Measurements from ENCODE around the gene SPOUT1. TPM values are rescaled to one million over a fixed set of nuclear protein-coding genes. Genes with fewer than 3 reads are reported as not detected.
A peak's percentile ranks its signal among the peaks of the same experiment; 100 is the strongest.
"Not testable (repeated sequence)": the region's sequence is repeated elsewhere in the genome, so short reads cannot be mapped to it uniquely, and the experiment has no call there.

The SPOUT1 gene
- total and polyA plus RNA-seq, 8 donors, result 14.8 to 32.8 (median 23.3) TPM

GRCh38 chr9:128845186-128845931 lies 15.8 kb upstream of the SPOUT1 start:
- intact Hi-C loops (cut with DNase I), result no loop called here
- FAIRE-seq, result no peak
- H3K27me3 ChIP-seq, result no peaks in the 10 kb centered on the region
- no peaks in the 10 kb centered on the region for H3K9me3 ChIP-seq
- H3K4me1 ChIP-seq, result peaks cover 0 to 10% (median 6%) of the 10 kb centered on the region in 3 donors
- DNase-seq, result no peak
- WGBS, 2 donors, result 60 to 69% methylated on average over 13 of the region's 13 CpGs
- TF ChIP-seq, protein P1, sequence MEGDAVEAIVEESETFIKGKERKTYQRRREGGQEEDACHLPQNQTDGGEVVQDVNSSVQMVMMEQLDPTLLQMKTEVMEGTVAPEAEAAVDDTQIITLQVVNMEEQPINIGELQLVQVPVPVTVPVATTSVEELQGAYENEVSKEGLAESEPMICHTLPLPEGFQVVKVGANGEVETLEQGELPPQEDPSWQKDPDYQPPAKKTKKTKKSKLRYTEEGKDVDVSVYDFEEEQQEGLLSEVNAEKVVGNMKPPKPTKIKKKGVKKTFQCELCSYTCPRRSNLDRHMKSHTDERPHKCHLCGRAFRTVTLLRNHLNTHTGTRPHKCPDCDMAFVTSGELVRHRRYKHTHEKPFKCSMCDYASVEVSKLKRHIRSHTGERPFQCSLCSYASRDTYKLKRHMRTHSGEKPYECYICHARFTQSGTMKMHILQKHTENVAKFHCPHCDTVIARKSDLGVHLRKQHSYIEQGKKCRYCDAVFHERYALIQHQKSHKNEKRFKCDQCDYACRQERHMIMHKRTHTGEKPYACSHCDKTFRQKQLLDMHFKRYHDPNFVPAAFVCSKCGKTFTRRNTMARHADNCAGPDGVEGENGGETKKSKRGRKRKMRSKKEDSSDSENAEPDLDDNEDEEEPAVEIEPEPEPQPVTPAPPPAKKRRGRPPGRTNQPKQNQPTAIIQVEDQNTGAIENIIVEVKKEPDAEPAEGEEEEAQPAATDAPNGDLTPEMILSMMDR (IDR thresholded peaks at IDR 0.05), result no peak
- peak; percentile 54 to 83 (median 58) for ATAC-seq
- no peak overlapping the region for H3K27ac ChIP-seq
- H3K4me3 ChIP-seq, result no peak overlapping the region
- H3K36me3 ChIP-seq, result no peaks in the 10 kb centered on the region

DNA sequence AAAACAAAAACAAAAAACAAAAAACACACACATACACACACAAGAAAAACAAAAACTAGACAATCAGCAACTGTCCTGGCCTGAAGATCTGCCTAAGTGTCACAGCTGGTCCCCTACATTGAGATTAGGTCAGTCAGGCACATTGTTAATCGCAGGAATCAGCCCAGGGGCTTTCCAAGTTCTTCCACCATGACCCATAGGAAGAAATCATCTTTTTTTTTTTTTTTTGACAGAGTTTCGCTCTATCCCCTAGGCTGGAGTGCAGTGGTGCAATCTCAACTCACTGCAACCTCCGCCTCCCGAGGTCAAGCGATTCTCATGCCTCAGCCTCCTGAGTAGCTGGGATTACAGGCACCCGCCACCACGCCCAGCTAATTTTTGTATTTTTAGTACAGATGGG lies 13.6 kb upstream of the SPOUT1 start:
- H3K4me3 ChIP-seq; intact Hi-C loops (cut with DNase I); ATAC-seq; DNase-seq; H3K27ac ChIP-seq; H3K27me3 ChIP-seq; H3K4me1 ChIP-seq; H3K36me3 ChIP-seq; FAIRE-seq; H3K9me3 ChIP-seq: not testable (repeated sequence)
- 95% methylated on average over 7 of the region's 7 CpGs for WGBS, 2 donors

DNA sequence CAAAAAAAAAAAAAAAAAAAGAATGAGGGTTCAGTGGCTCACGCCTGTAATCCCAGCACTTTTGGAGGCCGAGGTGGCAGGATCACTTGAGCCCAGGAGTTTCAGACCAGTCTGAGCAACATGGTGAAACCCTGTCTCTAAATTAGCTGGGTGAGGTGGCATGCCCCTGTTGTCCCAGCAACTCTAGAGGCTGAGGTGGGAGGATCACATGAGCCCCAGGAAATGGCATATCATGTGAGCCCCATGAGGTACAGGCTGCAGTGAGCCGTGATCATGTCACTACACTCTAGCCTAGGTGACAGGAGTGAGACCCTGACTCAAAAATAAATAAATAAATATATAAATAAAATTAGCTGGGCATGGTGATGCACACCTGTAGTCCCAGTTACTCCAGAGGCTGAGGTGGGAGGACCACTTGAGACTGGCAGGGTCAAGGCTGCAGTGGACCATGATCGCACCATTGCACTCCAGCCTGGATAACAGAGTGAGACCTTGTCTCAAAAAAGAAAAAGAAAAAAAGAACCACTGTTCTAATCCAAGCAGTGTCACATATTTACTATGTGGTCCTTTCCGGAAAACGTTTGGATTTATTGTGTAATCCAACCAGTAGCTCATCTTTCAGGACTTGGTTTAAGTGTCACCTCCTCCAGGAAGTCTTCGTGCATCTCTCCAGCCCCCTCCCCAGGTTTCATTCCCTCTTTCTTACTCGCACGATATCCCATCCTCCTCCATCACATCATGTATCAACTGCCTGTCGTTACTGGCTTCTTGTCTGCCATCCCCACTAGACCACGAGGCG lies 12.3 kb upstream of the SPOUT1 start:
- H3K27ac ChIP-seq, result no peak overlapping the region
- intact Hi-C loops (cut with DNase I), result no loop called here
- DNase-seq (no peak), ATAC-seq (no peak), FAIRE-seq (no peak)
- no peaks in the 10 kb centered on the region for H3K27me3 ChIP-seq
- 86 to 89% methylated on average over 12 of the region's 12 CpGs for WGBS, 2 donors
- TF ChIP-seq, protein P1 (IDR thresholded peaks at IDR 0.05), result no peak
- H3K4me1 ChIP-seq, result peaks cover 0 to 10% (median 6%) of the 10 kb centered on the region in 3 donors
- H3K36me3 ChIP-seq, result no peaks in the 10 kb centered on the region
- no peaks in the 10 kb centered on the region for H3K9me3 ChIP-seq
- no peak overlapping the region for H3K4me3 ChIP-seq

GRCh38 chr9:128840524-128840923 lies 10.9 kb upstream of the SPOUT1 start:
- intact Hi-C loops (cut with DNase I), result no loop called here
- FAIRE-seq (no peak), DNase-seq (no peak), ATAC-seq (no peak)
- 88 to 100% methylated on average over 1 of the region's 1 CpG for WGBS, 2 donors
- TF ChIP-seq, protein P1 (IDR thresholded peaks at IDR 0.05), result no peak
- H3K4me1 ChIP-seq, result peaks cover 0 to 3% (median 2%) of the 10 kb centered on the region in 3 donors
- no peak overlapping the region for H3K4me3 ChIP-seq
- H3K27me3 ChIP-seq, result no peaks in the 10 kb centered on the region
- no peaks in the 10 kb centered on the region for H3K36me3 ChIP-seq
- H3K9me3 ChIP-seq, result no peaks in the 10 kb centered on the region
- no peak overlapping the region for H3K27ac ChIP-seq

DNA sequence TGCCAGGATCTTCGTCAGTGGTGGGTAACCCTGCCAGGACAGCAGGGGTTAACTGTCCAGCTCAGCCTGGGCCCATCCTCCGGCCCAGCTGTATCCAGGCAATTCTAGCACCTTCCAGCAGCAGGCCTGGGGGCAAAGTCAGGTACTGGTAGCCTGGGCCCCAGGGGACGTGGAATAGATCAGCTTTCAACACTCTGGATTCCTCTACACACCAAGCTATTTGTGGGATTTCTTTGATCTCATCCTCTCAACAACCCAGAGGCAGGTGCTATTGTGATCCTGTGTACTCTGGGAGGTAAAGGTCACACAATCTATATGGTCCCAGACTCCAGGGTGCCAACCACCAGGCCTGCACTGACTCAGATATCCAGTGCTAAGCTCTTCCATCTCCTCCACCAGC lies 8.7 kb upstream of the SPOUT1 start:
- DNase-seq (no peak), ATAC-seq (no peak), FAIRE-seq (no peak)
- Histone ChIP-seq H3K27ac (no peak overlapping the region), H3K4me3 (no peak overlapping the region), H3K27me3 (no peaks in the 10 kb centered on the region), H3K9me3 (no peaks in the 10 kb centered on the region), H3K36me3 (no peaks in the 10 kb centered on the region), H3K4me1 (no peaks in the 10 kb centered on the region)
- intact Hi-C loops (cut with DNase I), result no loop called here
- TF ChIP-seq, protein P1 (IDR thresholded peaks at IDR 0.05), result no peak
- 68 to 78% methylated on average over 3 of the region's 3 CpGs for WGBS, 2 donors
